Prostate gland (tissue), 2 donors: ENCODE results near the gene VSIG8. TPM values are rescaled to one million over a fixed set of nuclear protein-coding genes. Genes with fewer than 3 reads are reported as not detected.

ENCODE experiments used
- DNase-seq: peaks from one replicate; pipeline ENCODE4 v3.0.0-alpha.2; 2019; ENCODE audit warnings: low spot score
- H3K27ac ChIP-seq, 2 donors: fragments of 200-600 bp; sonication (generic); 2 replicates each; pipeline ENCODE4 v1.5.1; 2017 to 2019
- H3K27me3 ChIP-seq: fragments of 200-600 bp; sonication (generic); replicated peaks from 2 replicates; pipeline ENCODE4 v1.5.1; 2019; ENCODE audit not compliant: insufficient read depth
- H3K36me3 ChIP-seq, 2 donors: fragments of 200-600 bp; sonication (generic); 1 replicate in 1 of 2; 2 replicates in 1 of 2; pipeline versions ENCODE4 v1.5.1 to v1.8.1; 2017 to 2019
- H3K4me1 ChIP-seq: fragments of 200-600 bp; sonication (generic); replicated peaks from 2 replicates; pipeline ENCODE4 v1.5.1; 2019
- H3K4me3 ChIP-seq, 2 donors: fragments of 200-600 bp; sonication (generic); 2 replicates each; pipeline ENCODE4 v1.5.1; 2017 to 2019
- H3K9me3 ChIP-seq: fragments of 200-600 bp; sonication (generic); 2 replicates; pipeline ENCODE4 v1.5.1; 2017
- POLR2A ChIP-seq: fragments of 450-650 bp; IDR thresholded peaks from one replicate; pipeline ENCODE4 v1.6.1; 2016; ENCODE audit warnings: antibody characterized with exemption, mild to moderate bottlenecking
- POLR2AphosphoS5 ChIP-seq: sonication (generic); formaldehyde crosslinking; IDR thresholded peaks from one replicate; pipeline ENCODE4 v1.6.1; 2017; ENCODE audit warnings: antibody characterized with exemption
- WGBS: methylation state at CpG from one replicate; pipeline ENCODE4 v1.1.5; 2018; 5-methylcytosine and 5-hydroxymethylcytosine counted together
- intact Hi-C: fragments of 100-400 bp; cut with DNase I; formaldehyde crosslinking; loops from one replicate; pipeline ENCODE4 v1.14.2; 2022
- microRNA-seq: library from miRNA; unstranded; fragments of <30 nt; microRNA quantifications from one replicate; pipeline ENCODE4, GENCODE V29; 2016
- small RNA-seq, 2 donors: library from RNA; depleted of rRNA; stranded (forward); fragments of <200 nt; gene quantifications; one replicate each; pipeline ENCODE3, GENCODE V24; 2016
- total RNA-seq, 2 donors: library from RNA; depleted of rRNA; stranded (reverse); fragments of >200 nt; gene quantifications; one replicate each; pipeline ENCODE4 v1.1.0, GENCODE V29; 2016
- TF ChIP-seq, protein P1 (sequence below), 4 experiments: fragments of 200-600 bp in 2 of 4; fragments of 450-650 bp in 2 of 4; sonication (generic) in 2 of 4; IDR thresholded peaks; 1 replicate in 3 of 4; 2 replicates in 1 of 4; pipeline ENCODE4 v1.5.1; 2016 to 2019; ENCODE audit warnings: antibody characterized with exemption in 4 of 4, mild to moderate bottlenecking in 2 of 4, moderate library complexity in 2 of 4

The VSIG8 gene
- total RNA-seq, 2 donors from 2014 or later, result not detected

DNA sequence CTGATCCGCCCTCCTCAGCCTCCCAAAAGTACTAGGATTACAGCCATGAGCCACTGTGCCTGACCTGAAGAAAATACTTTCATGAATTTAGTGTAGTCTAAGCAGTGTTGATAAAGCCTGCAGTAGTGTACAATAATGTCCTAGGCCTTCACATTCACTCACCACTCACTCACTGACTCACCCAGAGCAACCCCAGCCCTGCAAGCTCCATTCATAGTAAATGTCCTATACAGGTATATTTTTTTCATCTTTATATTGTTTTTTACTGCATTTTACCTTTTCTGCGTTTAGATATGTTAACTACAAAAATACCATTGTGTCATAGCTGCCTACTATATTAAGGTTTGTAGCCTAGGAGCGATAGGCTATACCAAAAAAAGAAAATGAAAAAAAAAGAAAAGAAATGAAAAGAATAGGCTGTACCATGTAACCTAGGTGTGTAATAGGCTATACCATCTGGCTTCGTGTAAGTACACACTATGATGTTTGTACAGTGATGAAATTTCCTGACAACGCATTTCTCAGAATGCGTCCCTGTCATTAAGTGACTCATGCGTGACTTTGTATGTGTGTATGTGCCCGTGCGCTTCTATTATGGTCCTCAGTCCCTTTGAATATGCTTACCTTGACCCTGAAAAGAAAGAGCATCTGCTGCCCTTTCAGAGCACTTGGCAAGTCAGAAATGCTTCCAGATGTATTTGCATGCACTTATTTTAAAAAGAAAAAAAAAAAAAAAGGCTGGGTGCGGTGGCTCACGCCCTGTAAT, 45.0 kb downstream of the VSIG8 start:
- Histone ChIP-seq H3K27ac (no peak overlapping the region), H3K9me3 (no peaks in the 10 kb centered on the region), H3K27me3 (no peaks in the 10 kb centered on the region), H3K4me1 (no peaks in the 10 kb centered on the region), H3K36me3 (no peaks in the 10 kb centered on the region), H3K4me3 (no peak overlapping the region)
- 72% methylated on average over 11 of the region's 11 CpGs for WGBS
- DNase-seq, result no peak
- intact Hi-C loops, result no loop called here
- TF ChIP-seq POLR2A (no peak), POLR2AphosphoS5 (no peak)
- TF ChIP-seq, protein P1, sequence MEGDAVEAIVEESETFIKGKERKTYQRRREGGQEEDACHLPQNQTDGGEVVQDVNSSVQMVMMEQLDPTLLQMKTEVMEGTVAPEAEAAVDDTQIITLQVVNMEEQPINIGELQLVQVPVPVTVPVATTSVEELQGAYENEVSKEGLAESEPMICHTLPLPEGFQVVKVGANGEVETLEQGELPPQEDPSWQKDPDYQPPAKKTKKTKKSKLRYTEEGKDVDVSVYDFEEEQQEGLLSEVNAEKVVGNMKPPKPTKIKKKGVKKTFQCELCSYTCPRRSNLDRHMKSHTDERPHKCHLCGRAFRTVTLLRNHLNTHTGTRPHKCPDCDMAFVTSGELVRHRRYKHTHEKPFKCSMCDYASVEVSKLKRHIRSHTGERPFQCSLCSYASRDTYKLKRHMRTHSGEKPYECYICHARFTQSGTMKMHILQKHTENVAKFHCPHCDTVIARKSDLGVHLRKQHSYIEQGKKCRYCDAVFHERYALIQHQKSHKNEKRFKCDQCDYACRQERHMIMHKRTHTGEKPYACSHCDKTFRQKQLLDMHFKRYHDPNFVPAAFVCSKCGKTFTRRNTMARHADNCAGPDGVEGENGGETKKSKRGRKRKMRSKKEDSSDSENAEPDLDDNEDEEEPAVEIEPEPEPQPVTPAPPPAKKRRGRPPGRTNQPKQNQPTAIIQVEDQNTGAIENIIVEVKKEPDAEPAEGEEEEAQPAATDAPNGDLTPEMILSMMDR (IDR thresholded peaks at IDR 0.05), result no peak

DNA sequence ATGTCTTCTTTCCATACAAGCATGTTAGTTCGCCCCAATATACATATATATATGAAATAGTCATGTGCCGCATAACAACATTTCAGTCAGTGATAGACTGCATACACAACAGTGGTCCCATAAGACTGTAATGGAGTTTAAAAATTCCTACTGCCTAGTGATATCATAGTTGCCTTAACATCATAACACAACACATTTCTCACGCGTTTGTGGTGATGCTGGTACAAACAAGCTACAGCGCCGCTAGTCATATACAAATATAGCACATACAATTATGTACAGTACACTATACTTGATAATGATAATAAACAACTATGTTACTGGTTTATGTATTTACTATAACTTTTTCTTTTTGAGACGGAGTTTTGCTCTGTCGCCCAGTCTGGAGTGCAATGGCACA, 46.5 kb downstream of the VSIG8 start:
- Histone ChIP-seq H3K4me1 (no peaks in the 10 kb centered on the region), H3K36me3 (no peaks in the 10 kb centered on the region), H3K27ac (no peak overlapping the region), H3K4me3 (no peak overlapping the region), H3K9me3 (no peaks in the 10 kb centered on the region), H3K27me3 (no peaks in the 10 kb centered on the region)
- no peak for DNase-seq
- WGBS, result 93% methylated on average over 8 of the region's 8 CpGs
- intact Hi-C loops, result no loop called here
- TF ChIP-seq POLR2A, result no peak
- TF ChIP-seq POLR2AphosphoS5, result no peak
- TF ChIP-seq, protein P1 (IDR thresholded peaks at IDR 0.05), result no peak

DNA sequence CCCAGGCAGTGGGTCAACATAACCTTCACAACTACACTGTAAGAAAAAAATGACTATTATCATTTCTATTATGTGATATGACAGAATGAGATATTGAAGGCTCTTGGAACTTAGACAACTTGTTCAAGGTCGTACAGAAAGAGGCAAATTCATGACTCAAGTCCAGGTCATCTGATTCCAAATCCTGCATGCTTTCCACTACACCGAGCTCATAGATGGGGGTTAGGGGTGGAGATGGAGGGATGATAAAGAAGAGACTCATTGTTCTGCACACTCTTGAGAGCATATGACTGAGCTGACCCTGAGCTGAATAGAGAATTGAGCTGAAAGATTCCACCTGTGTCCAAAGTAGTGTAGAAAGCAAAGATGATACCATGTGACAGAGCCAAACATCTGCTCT, 57.5 kb downstream of the VSIG8 start:
- TF ChIP-seq POLR2A (no peak), POLR2AphosphoS5 (no peak)
- TF ChIP-seq, protein P1 (IDR thresholded peaks at IDR 0.05), result no peak
- Histone ChIP-seq H3K36me3 (no peaks in the 10 kb centered on the region), H3K27me3 (no peaks in the 10 kb centered on the region), H3K9me3 (no peaks in the 10 kb centered on the region), H3K4me1 (no peaks in the 10 kb centered on the region), H3K4me3 (no peak overlapping the region), H3K27ac (no peak overlapping the region)
- no peak for DNase-seq
- WGBS, result 27% methylated on average over 2 of the region's 2 CpGs
- intact Hi-C loops, result no loop called here

Small RNAs within 50 kb of the gene (microRNA-seq; reads per million reads assigned to microRNA genes)
- gene MIR4259, result not detected

Small RNAs within 50 kb of the gene (small RNA-seq; reads per million reads assigned to genes)
- 0 reads per million in 2 donors for gene MIR4259
- 0 to 0.10 reads per million in 2 donors for gene RF00570

Other genes starting within 250 kb of the VSIG8 start
- gene CRP, start 148.1 kb downstream of the VSIG8 start, total RNA-seq, result under 1 TPM in 1 of 2 donors, not detected in 1; 0.55 TPM
- gene DUSP23, start 81.7 kb downstream of the VSIG8 start, total RNA-seq, result 10 to 100 TPM; 79.3 to 85.0 TPM
- gene FCRL6, start 60.3 kb downstream of the VSIG8 start, total RNA-seq, result not detected
- 1 to 10 TPM; 1.1 to 1.2 TPM for gene SLAMF8, start 35.8 kb downstream of the VSIG8 start, total RNA-seq
- 1 to 10 TPM in 1 of 2 donors, not detected in 1; 2.6 TPM for gene CFAP45, start 37.5 kb upstream of the VSIG8 start, total RNA-seq
- gene TAGLN2, start 62.9 kb upstream of the VSIG8 start, total RNA-seq, result 100 to 1,000 TPM in 1 of 2 donors, 10 to 100 TPM in 1; 97.1 to 386 TPM
- gene IGSF9, start 83.0 kb upstream of the VSIG8 start, total RNA-seq, result 10 to 100 TPM in 1 of 2 donors, 1 to 10 TPM in 1; 7.6 to 17.3 TPM
- gene SLAMF9, start 91.6 kb upstream of the VSIG8 start, total RNA-seq, result not detected
- 1 to 10 TPM; 5.9 to 8.4 TPM for gene PIGM, start 169.3 kb upstream of the VSIG8 start, total RNA-seq
- not detected for gene KCNJ10, start 207.5 kb upstream of the VSIG8 start, total RNA-seq
- under 1 TPM in 1 of 2 donors, not detected in 1; 0.51 TPM for gene KCNJ9, start 218.9 kb upstream of the VSIG8 start, total RNA-seq
- gene IGSF8, start 236.0 kb upstream of the VSIG8 start, total RNA-seq, result 100 to 1,000 TPM in 1 of 2 donors, 10 to 100 TPM in 1; 35.9 to 101 TPM